SH-SY5Y (cell line): ENCODE results near the gene GALNT9.

Experiments
- GATA2 ChIP-seq: IDR thresholded peaks from 2 replicates; pipeline ENCODE4 v1.6.1; 2011; ENCODE audit warnings: mild to moderate bottlenecking, low read depth, low read length
- GATA3 ChIP-seq: IDR thresholded peaks from 2 replicates; pipeline ENCODE4 v1.6.1; 2011; ENCODE audit warnings: low read depth, mild to moderate bottlenecking, low read length, moderate library complexity

GALNT9 gene

GRCh38 chr12:132237772-132238487, 91.5 kb downstream of the GALNT9 start:
- TF ChIP-seq GATA2 (no peak), GATA3 (no peak)

- TF ChIP-seq GATA2 (no peak), GATA3 (no peak)
Observed at GRCh38 chr12:132236930-132237771, 92.2 kb downstream of the GALNT9 start.

DNA sequence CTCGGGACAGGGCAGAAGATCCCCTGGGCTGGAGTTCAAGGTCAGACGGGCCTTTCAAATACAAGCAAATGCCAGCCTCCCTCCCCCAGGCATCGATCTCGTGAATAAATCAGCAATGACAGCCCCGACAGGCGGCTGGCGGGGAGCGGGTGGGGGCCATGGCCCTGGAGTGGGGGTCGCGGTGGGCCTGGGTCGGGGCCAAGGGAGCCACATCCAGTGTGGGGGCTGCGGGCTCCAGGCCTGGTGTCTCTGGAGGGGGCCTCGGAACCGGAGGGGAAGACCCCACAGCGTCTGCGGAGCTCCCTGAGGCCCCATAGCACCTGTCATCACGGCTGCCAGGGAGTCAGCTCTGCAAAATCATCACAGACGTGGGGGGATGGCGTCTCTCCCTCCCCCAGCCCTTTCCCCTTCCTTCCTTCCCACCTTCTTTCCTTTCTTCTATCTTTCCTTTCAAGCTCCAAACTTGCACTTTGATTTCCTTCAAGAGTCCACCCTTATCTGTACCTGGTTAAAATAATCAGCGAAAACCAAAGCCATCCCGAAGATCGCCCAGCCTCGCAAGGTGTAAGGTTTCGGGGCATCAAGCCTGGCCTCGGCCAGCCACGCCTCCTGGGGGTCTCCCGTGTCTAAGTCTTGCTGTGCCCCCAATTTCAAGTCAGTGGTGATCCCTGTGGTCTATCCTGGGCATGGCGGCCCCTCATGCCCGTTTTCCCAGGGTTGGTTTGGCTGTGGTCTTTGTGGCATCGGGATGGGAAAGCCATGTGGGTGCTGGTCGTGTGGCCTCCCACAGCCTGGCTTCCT, 93.1 kb downstream of the GALNT9 start:
- no peak for TF ChIP-seq GATA3
- TF ChIP-seq GATA2 = no peak

DNA sequence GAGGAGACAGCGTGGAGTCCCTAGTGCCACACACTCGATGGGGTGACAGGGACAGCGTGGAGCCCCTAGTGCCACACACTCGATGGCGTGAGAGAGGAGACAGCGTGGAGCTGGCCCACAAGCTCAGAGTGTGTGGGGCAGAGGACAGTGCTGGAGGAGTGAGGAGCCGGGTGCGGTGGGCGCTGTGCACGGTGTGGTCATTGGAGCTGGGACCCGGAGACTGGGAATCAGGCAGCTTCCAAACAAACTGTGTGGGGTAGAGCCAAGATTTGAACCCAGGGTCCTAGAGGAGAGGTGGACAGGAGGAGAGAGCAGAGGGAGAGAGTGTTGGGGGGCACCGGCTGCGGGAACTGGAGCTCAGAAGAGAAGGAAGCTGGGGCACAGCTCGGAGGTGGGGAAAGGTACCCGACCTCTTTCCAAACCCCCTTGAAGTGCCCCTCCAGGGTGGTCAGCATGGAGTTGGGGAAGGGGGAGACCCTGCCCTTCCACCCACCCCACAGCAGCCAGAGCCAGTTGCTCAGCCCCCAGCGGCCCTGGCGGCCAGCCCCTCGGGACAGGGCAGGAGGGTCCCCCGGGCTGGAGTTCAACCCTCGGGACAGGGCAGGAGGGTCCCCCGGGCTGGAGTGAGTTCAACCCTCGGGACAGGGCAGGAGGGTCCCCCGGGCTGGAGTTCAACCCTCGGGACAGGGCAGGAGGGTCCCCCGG, 94.1 kb downstream of the GALNT9 start:
- TF ChIP-seq GATA3 (no peak), GATA2 (no peak)

- TF ChIP-seq GATA2 = no peak
- no peak for TF ChIP-seq GATA3
Observed at GRCh38 chr12:132230381-132230780, 99.0 kb downstream of the GALNT9 start.

GRCh38 chr12:132229926-132230325, 99.5 kb downstream of the GALNT9 start:
- TF ChIP-seq GATA2 (no peak), GATA3 (no peak)

DNA sequence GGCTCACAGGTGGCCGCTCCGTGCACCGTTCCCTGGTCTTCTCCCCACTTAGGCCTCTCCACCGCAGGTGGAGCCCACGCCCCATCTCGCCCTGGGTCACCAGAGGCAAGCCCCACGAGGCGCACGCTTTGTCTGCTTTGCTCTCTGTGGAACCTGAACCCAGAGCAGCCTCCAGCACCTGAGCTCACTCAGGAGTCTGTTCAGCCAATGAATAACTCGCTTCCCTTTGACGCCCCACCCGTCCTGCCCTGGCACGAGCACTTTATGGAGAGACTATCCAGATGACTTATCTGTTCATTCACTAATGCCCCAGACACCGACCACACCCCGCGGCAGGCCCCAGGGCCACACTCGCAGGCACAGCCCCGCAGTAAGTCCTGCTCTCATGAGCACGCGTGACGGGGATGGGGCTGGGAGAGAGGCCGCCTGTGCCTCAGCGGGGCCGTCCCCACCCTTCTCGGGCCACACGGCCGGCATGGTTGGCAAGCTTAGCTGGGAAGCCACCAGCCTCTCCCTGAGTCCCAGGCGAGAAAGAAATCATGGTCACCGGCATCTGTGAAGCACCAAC, 100.1 kb downstream of the GALNT9 start:
- TF ChIP-seq GATA3 (no peak), GATA2 (no peak)

- no peak for TF ChIP-seq GATA2
- no peak for TF ChIP-seq GATA3
Observed at GRCh38 chr12:132228476-132229192, 100.8 kb downstream of the GALNT9 start.

- TF ChIP-seq GATA2 (no peak), GATA3 (no peak)
Observed at GRCh38 chr12:132227782-132228475, 101.5 kb downstream of the GALNT9 start.

- no peak for TF ChIP-seq GATA3
- TF ChIP-seq GATA2 = no peak
Observed at GRCh38 chr12:132227118-132227517, 102.3 kb downstream of the GALNT9 start.

GRCh38 chr12:132226604-132227003, 102.8 kb downstream of the GALNT9 start:
- TF ChIP-seq GATA2 = no peak
- no peak for TF ChIP-seq GATA3

GRCh38 chr12:132225214-132225613, 104.2 kb downstream of the GALNT9 start:
- no peak for TF ChIP-seq GATA2
- no peak for TF ChIP-seq GATA3
